ENCODE data around the gene CEP128.
"Not testable (repeated sequence)": the region's sequence is repeated elsewhere in the genome, so short reads cannot be mapped to it uniquely, and the experiment has no call there.

Gene CEP128

GRCh38 chr14:80930095-80930494, 11.4 kb downstream of the CEP128 start:
- Histone ChIP-seq H3K27me3 (ENCODE audit: insufficient read depth, low read length) (no peaks in the 10 kb centered on the region), H3K36me3 (ENCODE audit: insufficient read depth, low read length) (peaks cover 4% of the 10 kb centered on the region; the same call in 1 of the 2 replicates), H2AFZ (ENCODE audit: low read length, unreplicated experiment) (no peak overlapping the region), H3K4me3 (ENCODE audit: low read depth, low read length) (no peak overlapping the region), H3K27ac (ENCODE audit: low read depth, low read length) (peak overlapping the region; percentile 55), H3K79me2 (ENCODE audit: control insufficient read depth, insufficient read depth, low read length, unreplicated experiment) (peaks cover 31% of the 10 kb centered on the region), H3K4me1 (ENCODE audit: control insufficient read depth, insufficient read depth, low read length, unreplicated experiment) (peaks cover 15% of the 10 kb centered on the region)

GRCh38 chr14:80927083-80927989, 14.2 kb downstream of the CEP128 start:
- H3K27ac ChIP-seq (ENCODE audit: low read depth, low read length): no peak overlapping the region
- H2AFZ ChIP-seq (ENCODE audit: low read length, unreplicated experiment): no peak overlapping the region
- H3K27me3 ChIP-seq (ENCODE audit: insufficient read depth, low read length): no peaks in the 10 kb centered on the region
- peaks cover 4% of the 10 kb centered on the region; the same call in 1 of the 2 replicates for H3K36me3 ChIP-seq (ENCODE audit: insufficient read depth, low read length)
- peaks cover 25% of the 10 kb centered on the region for H3K79me2 ChIP-seq (ENCODE audit: control insufficient read depth, insufficient read depth, low read length, unreplicated experiment)
- H3K4me1 ChIP-seq (ENCODE audit: control insufficient read depth, insufficient read depth, low read length, unreplicated experiment): peaks cover 15% of the 10 kb centered on the region
- H3K4me3 ChIP-seq (ENCODE audit: low read depth, low read length): no peak overlapping the region

- Histone ChIP-seq H2AFZ (ENCODE audit: low read length, unreplicated experiment) (no peak overlapping the region), H3K4me3 (ENCODE audit: low read depth, low read length) (no peak overlapping the region), H3K4me1 (ENCODE audit: control insufficient read depth, insufficient read depth, low read length, unreplicated experiment) (peaks cover 12% of the 10 kb centered on the region), H3K79me2 (ENCODE audit: control insufficient read depth, insufficient read depth, low read length, unreplicated experiment) (peaks cover 25% of the 10 kb centered on the region), H3K27ac (ENCODE audit: low read depth, low read length) (no peak overlapping the region), H3K27me3 (ENCODE audit: insufficient read depth, low read length) (no peaks in the 10 kb centered on the region), H3K36me3 (ENCODE audit: insufficient read depth, low read length) (peaks cover 4% of the 10 kb centered on the region; the same call in 1 of the 2 replicates)
These were observed 15.0 kb downstream of the CEP128 start for GRCh38 chr14:80926397-80927082.

GRCh38 chr14:80924365-80925103, 17.0 kb downstream of the CEP128 start:
- H3K27ac ChIP-seq (ENCODE audit: low read depth, low read length): no peak overlapping the region
- H3K4me3 ChIP-seq (ENCODE audit: low read depth, low read length): no peak overlapping the region
- no peaks in the 10 kb centered on the region for H3K4me1 ChIP-seq (ENCODE audit: control insufficient read depth, insufficient read depth, low read length, unreplicated experiment)
- no peak overlapping the region for H2AFZ ChIP-seq (ENCODE audit: low read length, unreplicated experiment)
- H3K27me3 ChIP-seq (ENCODE audit: insufficient read depth, low read length): no peaks in the 10 kb centered on the region
- peaks cover 4% of the 10 kb centered on the region; the same call in 1 of the 2 replicates for H3K36me3 ChIP-seq (ENCODE audit: insufficient read depth, low read length)
- H3K79me2 ChIP-seq (ENCODE audit: control insufficient read depth, insufficient read depth, low read length, unreplicated experiment): peaks cover 24% of the 10 kb centered on the region

GRCh38 chr14:80923368-80923767, 18.2 kb downstream of the CEP128 start:
- H3K79me2 ChIP-seq (ENCODE audit: control insufficient read depth, insufficient read depth, low read length, unreplicated experiment): peaks cover 19% of the 10 kb centered on the region
- H3K4me1 ChIP-seq (ENCODE audit: control insufficient read depth, insufficient read depth, low read length, unreplicated experiment): no peaks in the 10 kb centered on the region
- H3K27ac ChIP-seq (ENCODE audit: low read depth, low read length): no peak overlapping the region
- H2AFZ ChIP-seq (ENCODE audit: low read length, unreplicated experiment): no peak overlapping the region
- no peaks in the 10 kb centered on the region for H3K36me3 ChIP-seq (ENCODE audit: insufficient read depth, low read length)
- H3K27me3 ChIP-seq (ENCODE audit: insufficient read depth, low read length): no peaks in the 10 kb centered on the region
- H3K4me3 ChIP-seq (ENCODE audit: low read depth, low read length): no peak overlapping the region

GRCh38 chr14:80919622-80920021, 21.9 kb downstream of the CEP128 start:
- Histone ChIP-seq H2AFZ (ENCODE audit: low read length, unreplicated experiment) (no peak overlapping the region), H3K79me2 (ENCODE audit: control insufficient read depth, insufficient read depth, low read length, unreplicated experiment) (peaks cover 14% of the 10 kb centered on the region), H3K4me3 (ENCODE audit: low read depth, low read length) (no peak overlapping the region)

GRCh38 chr14:80912013-80912412, 29.5 kb downstream of the CEP128 start:
- not testable (repeated sequence) for H3K4me1 ChIP-seq (ENCODE audit: control insufficient read depth, insufficient read depth, low read length, unreplicated experiment); H3K27me3 ChIP-seq (ENCODE audit: insufficient read depth, low read length); H3K36me3 ChIP-seq (ENCODE audit: insufficient read depth, low read length); H3K79me2 ChIP-seq (ENCODE audit: control insufficient read depth, insufficient read depth, low read length, unreplicated experiment); H3K27ac ChIP-seq (ENCODE audit: low read depth, low read length); H3K4me3 ChIP-seq (ENCODE audit: low read depth, low read length); H2AFZ ChIP-seq (ENCODE audit: low read length, unreplicated experiment)

More at GRCh38 chr14:80919622-80920021, 21.9 kb downstream of the CEP128 start:
- no peak overlapping the region for H3K27ac ChIP-seq (ENCODE audit: low read depth, low read length)
- peaks cover 5% of the 10 kb centered on the region for H3K4me1 ChIP-seq (ENCODE audit: control insufficient read depth, insufficient read depth, low read length, unreplicated experiment)
- H3K27me3 ChIP-seq (ENCODE audit: insufficient read depth, low read length): no peaks in the 10 kb centered on the region
- H3K36me3 ChIP-seq (ENCODE audit: insufficient read depth, low read length): peaks cover 9% of the 10 kb centered on the region; the same call in 1 of the 2 replicates

GRCh38 chr14:80906946-80907345, 34.6 kb downstream of the CEP128 start:
- Histone ChIP-seq H3K36me3 (ENCODE audit: insufficient read depth, low read length) (peaks cover 17% of the 10 kb centered on the region), H3K27me3 (ENCODE audit: insufficient read depth, low read length) (no peaks in the 10 kb centered on the region)

GRCh38 chr14:80906336-80906735, 35.2 kb downstream of the CEP128 start:
- no peak overlapping the region for H2AFZ ChIP-seq (ENCODE audit: low read length, unreplicated experiment)
- H3K27ac ChIP-seq (ENCODE audit: low read depth, low read length): no peak overlapping the region
- H3K79me2 ChIP-seq (ENCODE audit: control insufficient read depth, insufficient read depth, low read length, unreplicated experiment): no peaks in the 10 kb centered on the region
- no peaks in the 10 kb centered on the region for H3K27me3 ChIP-seq (ENCODE audit: insufficient read depth, low read length)
- H3K4me1 ChIP-seq (ENCODE audit: control insufficient read depth, insufficient read depth, low read length, unreplicated experiment): no peaks in the 10 kb centered on the region
- H3K4me3 ChIP-seq (ENCODE audit: low read depth, low read length): peak overlapping the region; percentile 59; the same call in 1 of the 2 replicates
- H3K36me3 ChIP-seq (ENCODE audit: insufficient read depth, low read length): peaks cover 17% of the 10 kb centered on the region

More at GRCh38 chr14:80906946-80907345, 34.6 kb downstream of the CEP128 start:
- Histone ChIP-seq H3K27ac (ENCODE audit: low read depth, low read length) (no peak overlapping the region), H3K4me1 (ENCODE audit: control insufficient read depth, insufficient read depth, low read length, unreplicated experiment) (no peaks in the 10 kb centered on the region), H3K79me2 (ENCODE audit: control insufficient read depth, insufficient read depth, low read length, unreplicated experiment) (no peaks in the 10 kb centered on the region), H2AFZ (ENCODE audit: low read length, unreplicated experiment) (peak overlapping the region; percentile 53), H3K4me3 (ENCODE audit: low read depth, low read length) (peak overlapping the region; percentile 59)

GRCh38 chr14:80902608-80903007, 38.9 kb downstream of the CEP128 start:
- H3K36me3 ChIP-seq (ENCODE audit: insufficient read depth, low read length): peaks cover 22% of the 10 kb centered on the region
- H3K4me3 ChIP-seq (ENCODE audit: low read depth, low read length): no peak overlapping the region
- H3K4me1 ChIP-seq (ENCODE audit: control insufficient read depth, insufficient read depth, low read length, unreplicated experiment): no peaks in the 10 kb centered on the region
- no peak overlapping the region for H3K27ac ChIP-seq (ENCODE audit: low read depth, low read length)
- H3K79me2 ChIP-seq (ENCODE audit: control insufficient read depth, insufficient read depth, low read length, unreplicated experiment): no peaks in the 10 kb centered on the region
- no peak overlapping the region for H2AFZ ChIP-seq (ENCODE audit: low read length, unreplicated experiment)
- H3K27me3 ChIP-seq (ENCODE audit: insufficient read depth, low read length): no peaks in the 10 kb centered on the region
